AML-193 (cell line): ENCODE measurements around the gene DNAL4.

Experiments
- DNase-seq, 2 experiments: peaks; one replicate each; lab custom pipeline; 2025; lab: John Stamatoyannopoulos, UW

The DNAL4 gene

GRCh38 chr22:38758276-38758945 is 35.5 kb downstream of the DNAL4 start:
- DNase-seq, result no peak

- DNase-seq, result no peak
These were observed 36.5 kb downstream of the DNAL4 start for GRCh38 chr22:38757464-38757757.

- DNase-seq, result peak; percentile 27 to 31
These were observed 37.1 kb downstream of the DNAL4 start for GRCh38 chr22:38756711-38757463.

- peak; percentile 64 to 67 for DNase-seq
These were observed 37.9 kb downstream of the DNAL4 start, which contains the start of gene SUN2 for GRCh38 chr22:38755911-38756532. Gene SUN2 (minus strand): TSS chr22:38755998. CDS start chr22:38752628, 3,370 bp downstream.

- peak; percentile 47 to 58 for DNase-seq
These were observed 38.6 kb downstream of the DNAL4 start for GRCh38 chr22:38755155-38755910.

- DNase-seq, result peak; percentile 67 to 73
These were observed 39.2 kb downstream of the DNAL4 start for GRCh38 chr22:38754751-38755154.

GRCh38 chr22:38753948-38754750 is 39.8 kb downstream of the DNAL4 start:
- peak; percentile 13 to 38 for DNase-seq

GRCh38 chr22:38751422-38752346 is 42.3 kb downstream of the DNAL4 start:
- peak; percentile 79 to 91 for DNase-seq

- no peak for DNase-seq
These were observed 42.9 kb downstream of the DNAL4 start for GRCh38 chr22:38751066-38751421.

- DNase-seq, result no peak
These were observed 43.3 kb downstream of the DNAL4 start for GRCh38 chr22:38750638-38751037.

GRCh38 chr22:38750104-38750503 is 43.8 kb downstream of the DNAL4 start:
- DNase-seq, result no peak

GRCh38 chr22:38748487-38749136 is 45.3 kb downstream of the DNAL4 start:
- DNase-seq, result no peak

- no peak for DNase-seq
These were observed 48.1 kb downstream of the DNAL4 start for GRCh38 chr22:38745676-38746460.

- no peak for DNase-seq
These were observed 49.0 kb downstream of the DNAL4 start for GRCh38 chr22:38744981-38745380.

GRCh38 chr22:38742176-38742942 is 51.6 kb downstream of the DNAL4 start:
- no peak for DNase-seq

GRCh38 chr22:38741576-38741975 is 52.4 kb downstream of the DNAL4 start:
- no peak for DNase-seq

GRCh38 chr22:38741166-38741565 is 52.8 kb downstream of the DNAL4 start:
- DNase-seq, result no peak

GRCh38 chr22:38740754-38741153 is 53.2 kb downstream of the DNAL4 start:
- DNase-seq, result no peak
